ENCODE data around the gene PRPF38A.

Gene PRPF38A

DNA sequence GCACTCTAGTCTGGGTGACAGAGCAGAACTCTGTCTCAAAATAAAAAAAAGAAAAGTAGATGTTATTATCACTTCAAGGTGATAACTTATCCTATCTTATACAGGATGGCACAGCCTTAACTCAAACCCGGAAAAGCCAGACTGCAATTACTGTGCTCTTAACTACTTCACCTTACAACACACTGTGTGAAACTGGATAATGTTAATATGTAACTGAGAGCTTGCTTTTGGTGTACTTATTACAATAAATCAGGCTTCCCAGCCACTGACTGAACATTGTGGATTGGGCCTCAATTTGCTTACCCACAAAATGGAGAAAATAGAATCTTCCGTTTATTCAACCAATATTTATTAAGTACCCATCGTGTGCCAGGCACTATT, 1.6 kb upstream of the PRPF38A start:
- DNase-seq, result no peak

- DNase-seq, result peak; percentile 45
These were observed 761 bp upstream of the PRPF38A start for GRCh38 chr1:52403566-52404115.

DNA sequence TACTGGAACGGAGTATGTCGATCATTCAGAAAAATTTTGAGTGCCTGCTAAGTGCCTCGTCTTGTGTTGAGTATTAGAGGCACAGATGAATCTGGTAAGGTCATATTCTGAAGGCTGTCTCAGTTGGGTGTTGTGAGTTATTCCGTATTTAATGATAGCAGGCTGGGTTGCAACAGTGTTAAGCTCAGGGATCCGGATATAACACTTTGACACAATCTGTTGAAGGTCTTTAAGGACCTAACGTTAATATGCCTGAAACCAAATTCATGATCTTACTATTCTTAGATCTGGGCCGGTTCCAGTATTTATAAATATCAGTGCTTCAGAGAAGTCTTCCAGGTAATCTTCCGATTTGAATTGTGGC, 555 bp downstream of the PRPF38A start:
- DNase-seq, result no peak

DNA sequence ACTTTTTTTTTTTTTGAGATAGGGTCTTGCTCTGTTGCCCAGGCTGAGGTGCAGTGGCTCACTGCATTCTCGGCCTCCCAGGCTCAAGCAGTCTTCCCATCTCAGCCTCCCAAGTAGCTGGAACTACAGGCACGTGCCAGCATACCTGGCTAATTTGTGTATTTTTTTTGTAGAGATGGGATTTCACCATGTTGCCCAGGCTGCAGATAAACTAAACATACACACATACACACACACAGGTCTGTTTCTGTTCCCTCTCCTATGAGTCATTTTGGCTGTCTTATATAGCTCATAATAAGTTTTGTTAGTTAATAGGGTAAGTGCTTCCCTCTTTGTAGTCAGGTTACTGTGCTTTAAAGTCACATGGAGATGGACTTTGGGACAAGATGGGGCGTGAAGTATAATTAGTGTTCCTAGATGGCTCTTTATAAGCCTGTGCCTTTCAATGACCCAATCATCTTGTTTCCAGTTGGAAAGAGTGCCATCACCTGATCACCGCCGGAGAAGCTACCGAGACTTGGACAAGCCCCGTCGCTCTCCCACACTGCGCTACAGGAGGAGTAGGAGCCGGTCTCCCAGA, 9.1 kb downstream of the PRPF38A start:
- DNase-seq, result no peak

DNA sequence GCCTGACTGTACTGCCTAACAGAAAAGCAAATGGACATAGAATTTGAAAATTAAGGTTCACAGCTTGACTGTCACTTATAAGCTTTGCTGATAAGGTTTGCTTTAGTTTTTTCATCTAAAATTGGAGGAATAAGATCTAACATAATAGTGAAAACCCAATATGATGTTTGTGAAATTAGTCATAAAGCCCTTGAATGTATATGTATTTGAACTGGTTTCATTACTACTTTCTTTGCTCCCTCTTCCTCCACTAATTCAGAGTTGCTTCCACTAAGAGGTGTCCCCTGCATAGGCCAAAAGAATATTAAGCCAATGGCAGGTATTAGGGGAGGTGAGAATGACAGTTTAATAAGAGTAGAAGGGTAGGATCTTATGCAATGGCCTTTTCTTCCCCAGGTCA, 10.5 kb downstream of the PRPF38A start:
- DNase-seq, result no peak

GRCh38 chr1:52416811-52417210, 12.4 kb downstream of the PRPF38A start:
- no peak for DNase-seq

DNA sequence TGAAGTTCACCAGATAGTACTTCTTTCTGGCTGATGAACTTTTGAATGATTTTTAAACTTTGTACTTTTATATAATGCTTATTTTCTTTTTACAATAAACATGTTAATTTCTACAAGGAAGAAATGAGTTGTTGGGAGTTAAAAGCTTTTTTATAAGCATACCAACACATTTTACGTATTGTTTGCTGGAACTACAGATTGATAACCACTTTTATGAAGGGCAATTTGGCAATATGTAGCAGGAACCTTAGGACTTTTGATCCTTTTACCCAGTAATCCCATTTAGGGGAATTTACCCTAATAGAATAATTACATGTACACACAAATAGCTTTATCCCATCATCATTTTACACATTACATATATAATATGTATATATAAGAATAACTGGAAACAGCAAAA, 16.3 kb downstream of the PRPF38A start:
- DNase-seq, result no peak

DNA sequence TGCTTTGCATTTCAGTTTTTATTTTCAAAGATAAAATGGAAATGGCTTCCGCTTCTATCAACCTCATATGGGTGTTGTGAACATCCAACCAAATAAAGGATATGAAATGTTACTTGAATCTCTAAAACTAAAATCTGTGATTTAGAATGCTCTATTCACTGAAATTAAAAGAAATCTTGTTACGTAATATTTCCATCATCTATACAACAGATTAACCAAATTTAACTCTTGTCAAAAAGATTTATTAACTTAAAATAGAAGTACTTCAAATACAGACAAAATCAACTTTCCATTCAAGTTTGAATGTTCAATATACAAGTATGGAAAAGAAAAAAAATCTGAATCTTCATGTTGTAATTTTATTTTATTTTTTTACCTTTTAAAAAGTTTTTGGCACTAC, 18.7 kb downstream of the PRPF38A start:
- DNase-seq, result no peak

GRCh38 chr1:52423771-52424170, 19.4 kb downstream of the PRPF38A start:
- no peak for DNase-seq

- DNase-seq, result no peak
These were observed 19.8 kb downstream of the PRPF38A start for GRCh38 chr1:52424231-52424636.

- DNase-seq, result no peak
These were observed 20.4 kb downstream of the PRPF38A start for GRCh38 chr1:52424813-52425212.

- no peak for DNase-seq
These were observed 22.0 kb downstream of the PRPF38A start for GRCh38 chr1:52426371-52426770.

- DNase-seq, result no peak
These were observed 22.8 kb downstream of the PRPF38A start for GRCh38 chr1:52427152-52427551.

- no peak for DNase-seq
These were observed 28.4 kb downstream of the PRPF38A start for GRCh38 chr1:52432807-52433206.

DNA sequence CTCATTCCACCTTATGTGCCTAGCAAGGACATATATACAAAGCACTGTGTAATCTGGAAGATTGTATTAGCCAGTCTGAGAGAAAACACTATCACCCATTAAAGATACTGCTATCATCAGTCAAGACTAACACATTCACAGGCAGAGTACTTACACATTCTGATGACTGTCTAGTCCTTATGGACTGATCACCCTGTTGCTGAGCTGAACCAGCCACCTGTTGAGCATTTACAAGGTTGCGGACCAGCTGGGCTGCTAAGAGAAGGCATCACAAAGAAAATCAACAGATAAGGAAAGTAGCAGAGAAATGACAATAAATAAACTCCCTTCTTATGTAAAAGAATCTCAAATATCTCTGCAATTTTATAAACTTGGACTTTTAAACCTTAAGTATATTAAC, 30.8 kb downstream of the PRPF38A start:
- no peak for DNase-seq

- DNase-seq, result no peak
These were observed 31.2 kb downstream of the PRPF38A start for GRCh38 chr1:52435650-52436049.

GRCh38 chr1:52436817-52437216, 32.4 kb downstream of the PRPF38A start:
- no peak for DNase-seq

- DNase-seq, result no peak
These were observed 35.6 kb downstream of the PRPF38A start for GRCh38 chr1:52439976-52440375.

GRCh38 chr1:52444463-52444862, 40.1 kb downstream of the PRPF38A start:
- no peak for DNase-seq

- DNase-seq, result no peak
These were observed 49.7 kb downstream of the PRPF38A start for GRCh38 chr1:52454127-52454526.

- no peak for DNase-seq
These were observed 50.4 kb downstream of the PRPF38A start for GRCh38 chr1:52454779-52455178.

DNA sequence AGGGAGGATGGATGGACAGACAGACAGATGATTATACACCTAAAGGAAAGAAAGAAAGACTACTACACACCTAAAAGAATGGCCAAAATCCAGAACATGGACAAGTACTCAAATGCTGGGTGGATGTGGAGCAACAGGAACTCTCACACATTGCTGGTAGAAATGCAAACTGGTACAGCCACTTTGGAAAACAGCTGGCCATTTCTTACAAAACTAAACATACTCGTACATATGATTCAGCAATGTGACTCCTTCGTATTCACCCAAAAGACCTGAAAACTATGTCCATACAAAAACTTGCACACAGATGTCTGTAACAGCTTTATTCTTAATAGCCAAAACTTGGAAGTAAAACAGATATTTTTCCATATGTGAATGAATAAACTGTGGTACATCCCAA, 51.3 kb downstream of the PRPF38A start:
- DNase-seq, result no peak

GRCh38 chr1:52460694-52461093, 56.3 kb downstream of the PRPF38A start:
- no peak for DNase-seq

GRCh38 chr1:52461821-52462220, 57.4 kb downstream of the PRPF38A start:
- DNase-seq, result no peak

DNA sequence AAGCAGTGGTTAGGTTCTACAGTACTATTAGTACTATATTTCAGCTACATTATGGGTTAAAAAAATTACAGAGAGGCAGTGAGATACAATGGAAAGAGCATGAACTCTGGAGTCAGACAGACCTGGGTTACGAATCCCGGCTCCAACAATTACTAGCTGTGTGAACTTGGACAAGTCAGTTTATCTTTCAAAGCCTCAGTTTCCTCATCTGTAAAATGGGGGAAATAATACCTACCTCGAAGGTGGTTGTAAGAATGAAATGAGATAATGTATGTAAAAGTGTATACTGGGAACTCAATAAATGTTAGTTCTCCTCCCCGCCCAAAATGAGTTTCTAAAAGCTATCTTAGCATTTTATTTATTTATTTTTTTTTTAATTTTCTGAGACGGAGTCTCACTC, 59.5 kb downstream of the PRPF38A start:
- DNase-seq, result no peak

DNA sequence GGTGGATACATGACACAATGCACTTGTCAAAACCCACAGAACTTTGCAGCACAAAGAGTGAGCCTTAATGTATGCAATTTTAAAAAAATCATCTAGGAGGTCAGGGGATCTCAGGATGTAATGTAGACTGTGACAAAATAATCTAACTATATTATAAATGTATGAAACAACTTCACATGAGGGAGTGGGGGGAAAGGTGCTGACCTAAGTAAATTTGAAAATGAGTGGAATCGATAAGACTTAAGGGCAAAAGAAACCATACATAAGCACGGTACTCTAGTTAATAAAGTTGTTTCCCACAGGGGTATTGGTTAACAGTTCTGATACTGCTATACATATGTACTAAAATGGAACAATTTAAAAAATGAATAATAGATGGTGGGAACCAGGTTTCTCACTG, 64.7 kb downstream of the PRPF38A start:
- DNase-seq, result no peak

Measured in NCI-H446 treated with DMSO at 0.1 percent for 48 hours (cell line).